Nephron progenitor cell (in vitro differentiated cells): Measurements from ENCODE around the gene ALDH3A1.
"Not testable (repeated sequence)": the region's sequence is repeated elsewhere in the genome, so short reads cannot be mapped to it uniquely, and the experiment has no call there.

Experiments
- DNase-seq: peaks from one replicate; pipeline ENCODE4 v3.0.0; 2021
- H3K27ac Mint-ChIP-seq: 2 replicates; pipeline ENCODE4 v1.8.0; 2021; ENCODE audit warnings: mild to moderate bottlenecking, moderate library complexity, mixed read lengths
- H3K27me3 Mint-ChIP-seq: 2 replicates; pipeline ENCODE4 v1.8.0; 2021; ENCODE audit warnings: mild to moderate bottlenecking, low read depth, mixed read lengths; ENCODE audit not compliant: poor library complexity
- H3K36me3 Mint-ChIP-seq: 2 replicates; pipeline ENCODE4 v1.8.0; 2021; ENCODE audit warnings: low read depth, mixed read lengths
- H3K4me1 Mint-ChIP-seq: 2 replicates; pipeline ENCODE4 v1.8.0; 2021; ENCODE audit warnings: mixed read lengths
- H3K4me3 Mint-ChIP-seq: 2 replicates; pipeline ENCODE4 v1.8.0; 2021; ENCODE audit warnings: mild to moderate bottlenecking, moderate library complexity, mixed read lengths
- H3K9me3 Mint-ChIP-seq: 2 replicates; pipeline ENCODE4 v1.8.0; 2021; ENCODE audit warnings: mild to moderate bottlenecking, moderate library complexity, mixed read lengths
- TF ChIP-seq, protein P1 (sequence below): fragments of 200-600 bp; sonication (generic); IDR thresholded peaks from 2 replicates; pipeline ENCODE4 v1.5.0; 2021; ENCODE audit warnings: antibody characterized with exemption

Gene ALDH3A1

DNA sequence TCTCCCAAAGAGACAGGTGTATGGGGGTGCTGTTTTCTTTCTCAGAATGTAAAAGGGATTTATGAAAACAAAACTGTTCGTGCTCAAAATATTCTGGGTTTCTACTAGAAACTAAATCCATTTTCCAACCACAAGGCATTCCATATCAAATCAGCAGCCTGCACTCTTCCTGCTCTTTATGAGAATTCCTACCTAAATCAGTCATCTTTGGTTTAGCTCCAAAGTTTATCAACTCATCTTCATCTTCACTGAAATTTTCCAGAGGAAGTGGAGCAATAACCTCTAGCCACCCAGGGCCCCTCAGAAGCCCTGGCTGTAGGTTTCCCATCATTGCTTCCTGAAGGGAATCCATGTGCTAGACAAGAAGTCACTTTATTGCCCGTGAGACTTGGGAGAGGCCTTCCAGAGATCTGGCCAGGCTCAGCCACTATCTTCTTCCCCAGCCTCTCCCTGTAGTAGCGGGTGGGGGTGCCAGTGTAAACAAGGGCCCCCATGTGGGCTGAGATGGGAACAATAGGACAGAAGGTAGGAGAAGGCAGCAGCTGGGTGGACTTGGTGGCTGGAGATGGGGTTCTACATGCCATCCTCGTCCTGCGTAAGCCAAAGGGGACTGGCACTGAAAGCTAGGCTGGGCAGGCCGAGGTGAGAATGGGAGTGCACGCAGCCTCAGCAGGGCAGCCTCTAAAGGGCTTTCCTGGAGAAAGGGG, 22.0 kb upstream of the ALDH3A1 start:
- Mint-ChIP-seq H3K27ac (no peak overlapping the region), H3K4me3 (no peak overlapping the region), H3K27me3 (peaks cover 6% of the 10 kb centered on the region), H3K9me3 (no peaks in the 10 kb centered on the region), H3K36me3 (peaks cover 22% of the 10 kb centered on the region), H3K4me1 (peaks cover 23% of the 10 kb centered on the region)
- no peak for DNase-seq
- TF ChIP-seq, protein P1, sequence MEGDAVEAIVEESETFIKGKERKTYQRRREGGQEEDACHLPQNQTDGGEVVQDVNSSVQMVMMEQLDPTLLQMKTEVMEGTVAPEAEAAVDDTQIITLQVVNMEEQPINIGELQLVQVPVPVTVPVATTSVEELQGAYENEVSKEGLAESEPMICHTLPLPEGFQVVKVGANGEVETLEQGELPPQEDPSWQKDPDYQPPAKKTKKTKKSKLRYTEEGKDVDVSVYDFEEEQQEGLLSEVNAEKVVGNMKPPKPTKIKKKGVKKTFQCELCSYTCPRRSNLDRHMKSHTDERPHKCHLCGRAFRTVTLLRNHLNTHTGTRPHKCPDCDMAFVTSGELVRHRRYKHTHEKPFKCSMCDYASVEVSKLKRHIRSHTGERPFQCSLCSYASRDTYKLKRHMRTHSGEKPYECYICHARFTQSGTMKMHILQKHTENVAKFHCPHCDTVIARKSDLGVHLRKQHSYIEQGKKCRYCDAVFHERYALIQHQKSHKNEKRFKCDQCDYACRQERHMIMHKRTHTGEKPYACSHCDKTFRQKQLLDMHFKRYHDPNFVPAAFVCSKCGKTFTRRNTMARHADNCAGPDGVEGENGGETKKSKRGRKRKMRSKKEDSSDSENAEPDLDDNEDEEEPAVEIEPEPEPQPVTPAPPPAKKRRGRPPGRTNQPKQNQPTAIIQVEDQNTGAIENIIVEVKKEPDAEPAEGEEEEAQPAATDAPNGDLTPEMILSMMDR = no peak

DNA sequence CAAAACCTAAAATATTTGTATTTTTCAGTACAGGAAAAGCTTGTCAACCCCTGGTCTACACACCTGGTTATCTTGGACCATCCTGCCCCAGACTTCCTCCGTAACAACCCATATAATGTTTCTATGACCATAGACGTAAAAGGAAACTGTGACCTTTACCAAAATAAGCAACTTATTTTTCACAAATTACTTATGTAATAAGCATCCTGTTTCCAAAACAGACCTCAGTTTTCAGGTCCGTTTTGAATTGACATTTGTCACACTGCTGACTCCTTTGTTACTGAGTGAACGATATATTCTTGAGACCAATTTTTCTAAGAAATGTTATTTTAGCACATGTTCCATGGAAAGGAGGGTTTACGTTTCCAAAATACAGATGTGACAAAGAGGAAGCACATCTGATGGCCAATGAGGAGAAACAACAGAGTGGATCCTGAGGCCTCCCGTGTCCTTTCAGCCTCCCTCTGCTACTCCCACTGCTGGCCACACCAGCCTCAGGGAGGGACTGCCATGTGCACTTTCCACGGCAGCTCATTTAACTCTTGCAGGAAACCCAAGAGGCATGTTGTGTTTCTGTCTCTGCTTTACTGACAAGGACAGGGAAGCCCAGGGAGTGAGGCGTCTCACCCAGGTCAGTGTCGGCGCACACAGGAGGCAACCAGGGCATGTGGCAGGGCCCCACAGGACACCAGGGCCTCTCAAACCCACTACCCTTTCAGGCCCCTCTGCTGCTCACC, 20.1 kb upstream of the ALDH3A1 start:
- Mint-ChIP-seq H3K36me3 (peaks cover 17% of the 10 kb centered on the region), H3K27ac (no peak overlapping the region), H3K27me3 (peaks cover 7% of the 10 kb centered on the region), H3K4me3 (no peak overlapping the region), H3K9me3 (no peaks in the 10 kb centered on the region), H3K4me1 (peaks cover 27% of the 10 kb centered on the region)
- TF ChIP-seq, protein P1 = no peak
- no peak for DNase-seq

DNA sequence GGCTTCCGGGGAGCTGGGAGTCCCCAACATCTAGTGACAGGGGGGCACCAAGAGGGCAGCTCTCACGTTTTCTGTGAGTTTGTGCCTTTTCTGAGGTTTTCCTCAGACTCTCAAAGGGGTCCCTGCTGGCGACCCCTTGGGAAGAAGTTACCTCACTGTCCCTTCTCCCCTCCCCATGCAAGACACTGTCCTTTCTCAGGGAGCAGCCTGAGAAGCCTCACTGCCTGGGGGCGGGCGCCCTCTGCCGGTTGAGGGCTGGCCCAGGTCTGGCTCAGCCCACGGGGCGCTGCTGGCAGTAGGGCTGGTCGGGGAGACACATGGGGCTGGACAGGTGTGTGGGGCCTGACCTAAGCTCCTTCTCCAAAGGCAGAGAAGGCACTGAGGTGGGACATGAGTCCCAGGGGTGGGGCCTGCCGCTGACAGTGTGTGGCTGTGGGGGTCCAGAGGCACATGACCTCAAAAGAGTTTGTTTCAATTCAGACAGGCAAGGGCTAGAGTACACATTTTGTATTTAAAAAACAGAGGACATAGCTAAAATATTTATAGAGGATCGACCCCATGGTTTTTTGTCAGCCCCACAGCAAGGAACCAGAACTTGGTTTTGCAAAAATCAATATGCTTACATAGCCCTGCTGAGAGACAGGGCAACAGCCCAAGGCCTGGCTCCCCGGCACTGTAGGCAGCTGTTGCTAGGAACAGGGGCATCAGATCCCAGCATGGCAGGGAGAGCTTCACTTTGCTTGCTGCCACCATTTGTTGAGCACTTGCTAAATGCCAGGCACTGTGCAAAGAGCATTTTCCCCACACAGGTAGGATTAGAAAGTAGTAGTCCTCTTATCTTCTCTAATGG, 18.5 kb upstream of the ALDH3A1 start:
- no peaks in the 10 kb centered on the region for H3K9me3 Mint-ChIP-seq
- peak; percentile 89 for DNase-seq
- H3K36me3 Mint-ChIP-seq = peaks cover 10% of the 10 kb centered on the region
- TF ChIP-seq, protein P1 = peak; percentile 95
- H3K27me3 Mint-ChIP-seq = peaks cover 12% of the 10 kb centered on the region
- no peak overlapping the region for H3K4me3 Mint-ChIP-seq
- no peak overlapping the region for H3K27ac Mint-ChIP-seq
- H3K4me1 Mint-ChIP-seq = peaks cover 30% of the 10 kb centered on the region

DNA sequence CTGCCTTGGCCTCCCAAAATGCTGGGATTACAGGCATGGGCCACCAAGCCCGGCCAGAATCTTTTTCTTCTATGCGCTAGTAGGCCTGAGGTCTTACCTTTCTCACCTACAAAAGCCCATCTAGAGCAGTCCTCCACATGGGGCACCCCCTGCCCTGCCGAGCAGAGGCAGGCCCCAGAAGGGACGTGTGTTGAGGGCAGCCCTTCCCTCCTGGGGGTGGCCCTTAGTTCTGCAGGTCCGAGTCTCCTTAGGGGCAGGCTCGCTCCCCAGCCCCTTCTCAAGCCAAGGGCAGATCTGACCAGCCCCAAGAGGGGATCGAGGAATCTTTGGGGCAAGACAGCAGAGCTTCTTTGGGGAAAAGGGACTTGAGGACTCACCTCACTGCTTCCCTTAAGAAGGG, 17.9 kb upstream of the ALDH3A1 start:
- DNase-seq = no peak
- Mint-ChIP-seq H3K36me3 (peaks cover 3% of the 10 kb centered on the region), H3K27me3 (peaks cover 12% of the 10 kb centered on the region), H3K9me3 (peaks cover under 1% of the 10 kb centered on the region), H3K4me3 (no peak overlapping the region), H3K4me1 (peaks cover 24% of the 10 kb centered on the region), H3K27ac (no peak overlapping the region)
- TF ChIP-seq, protein P1 = no peak

DNA sequence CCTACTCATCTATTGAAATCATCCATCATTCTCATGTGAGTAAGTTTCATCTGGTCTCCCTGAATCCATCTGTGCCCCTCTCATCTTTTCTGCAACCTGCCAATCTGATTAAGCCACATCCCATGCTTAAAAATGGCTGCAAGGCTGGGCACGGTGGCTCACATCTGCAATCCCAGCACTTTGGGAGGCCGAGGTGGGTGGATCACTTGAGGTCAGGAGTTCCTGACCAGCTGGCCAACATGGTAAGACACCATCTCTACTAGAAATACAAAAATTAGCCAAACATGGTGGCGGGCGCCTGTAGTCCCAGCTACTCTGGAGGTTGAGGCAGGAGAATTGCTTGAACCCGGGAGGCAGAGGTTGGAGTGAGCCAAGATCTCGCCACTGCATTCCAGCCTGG, 15.9 kb upstream of the ALDH3A1 start:
- DNase-seq, H3K9me3 Mint-ChIP-seq, H3K4me3 Mint-ChIP-seq, H3K36me3 Mint-ChIP-seq, H3K27ac Mint-ChIP-seq: not testable (repeated sequence)
- Mint-ChIP-seq H3K4me1 (peaks cover 26% of the 10 kb centered on the region), H3K27me3 (peaks cover 17% of the 10 kb centered on the region)

DNA sequence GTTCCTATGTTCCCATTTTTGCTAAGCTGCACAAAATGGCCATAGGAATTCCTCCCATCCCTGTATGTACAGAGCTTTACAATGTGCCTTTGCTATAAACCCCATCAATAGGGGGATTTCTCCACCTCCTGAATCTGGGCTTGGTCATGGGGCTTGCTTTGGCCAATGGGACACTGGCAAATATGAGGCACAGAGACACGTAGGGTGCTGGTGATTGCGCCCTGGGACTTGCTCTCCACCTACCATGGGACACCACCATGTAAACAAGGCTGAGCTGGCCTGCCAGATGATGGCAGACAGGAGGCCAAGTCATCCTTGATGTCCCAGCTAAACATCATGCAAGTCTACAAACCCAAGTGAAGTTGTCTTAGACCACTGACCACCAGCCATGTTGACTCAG, 15.3 kb upstream of the ALDH3A1 start:
- DNase-seq = no peak
- Mint-ChIP-seq H3K27ac (no peak overlapping the region), H3K36me3 (no peaks in the 10 kb centered on the region), H3K27me3 (peaks cover 18% of the 10 kb centered on the region), H3K4me3 (no peak overlapping the region), H3K4me1 (peaks cover 26% of the 10 kb centered on the region), H3K9me3 (peaks cover 5% of the 10 kb centered on the region)
- TF ChIP-seq, protein P1 = no peak
